ENCODE data around the gene AMBRA1.

AMBRA1 gene

DNA sequence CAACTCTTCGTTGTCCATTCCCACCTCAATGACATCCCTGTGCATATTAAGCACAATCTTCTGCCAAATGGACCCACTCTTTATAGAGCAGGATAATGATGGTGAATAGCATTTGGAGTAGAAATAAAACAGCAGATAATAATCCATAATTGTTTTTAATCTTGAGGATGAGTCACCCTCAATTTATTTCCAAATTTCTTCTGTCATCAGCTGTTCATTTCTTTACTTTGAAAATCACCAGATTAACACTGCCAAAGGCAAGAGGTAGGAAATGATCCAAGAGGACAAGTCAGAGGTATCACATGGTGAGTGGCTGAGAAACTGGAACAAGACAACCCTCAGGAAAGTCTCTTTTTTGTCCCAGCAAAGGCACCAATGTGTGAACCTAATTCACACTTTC, 7.3 kb upstream of the AMBRA1 start:
- Histone ChIP-seq H2BK15ac (replicated peaks; ENCODE audit: low read depth) (no peak overlapping the region), H3K56ac (ENCODE audit: low read length) (no peak overlapping the region), H3K36me3 (ENCODE audit: control insufficient read depth, insufficient read depth, low read length) (no peaks in the 10 kb centered on the region), H3K18ac (ENCODE audit: low read length) (no peak overlapping the region), H2BK120ac (ENCODE audit: low read depth, low read length) (no peak overlapping the region), H2AK5ac (ENCODE audit: low read length) (no peak overlapping the region), H3K79me1 (ENCODE audit: low read length) (no peaks in the 10 kb centered on the region), H3K79me2 (ENCODE audit: control insufficient read depth, insufficient read depth, low read length) (no peaks in the 10 kb centered on the region), H2BK5ac (ENCODE audit: low read length) (no peak overlapping the region), H4K8ac (ENCODE audit: low read depth, low read length) (no peak overlapping the region), H4K5ac (ENCODE audit: low read length) (no peak overlapping the region), H3K23ac (ENCODE audit: low read length) (no peak overlapping the region), H3K27ac (ENCODE audit: low read depth, low read length) (no peak overlapping the region), H3K9ac (ENCODE audit: low read length) (no peak overlapping the region), H3K4me2 (ENCODE audit: low read length) (no peak overlapping the region), H3K4me1 (ENCODE audit: control insufficient read depth, low read depth, low read length) (no peaks in the 10 kb centered on the region), H3K27me3 (ENCODE audit: insufficient read depth, low read length, poor library complexity) (no peaks in the 10 kb centered on the region), H3K4me3 (ENCODE audit: low read length) (no peak overlapping the region), H3K4ac (ENCODE audit: low read depth, low read length) (no peak overlapping the region)
- DNase-seq = no peak
- WGBS (ENCODE audit: extremely low coverage, insufficient coverage, low lambda C conversion rate) = no CpG with 5 or more reads among the region's 1 CpG

DNA sequence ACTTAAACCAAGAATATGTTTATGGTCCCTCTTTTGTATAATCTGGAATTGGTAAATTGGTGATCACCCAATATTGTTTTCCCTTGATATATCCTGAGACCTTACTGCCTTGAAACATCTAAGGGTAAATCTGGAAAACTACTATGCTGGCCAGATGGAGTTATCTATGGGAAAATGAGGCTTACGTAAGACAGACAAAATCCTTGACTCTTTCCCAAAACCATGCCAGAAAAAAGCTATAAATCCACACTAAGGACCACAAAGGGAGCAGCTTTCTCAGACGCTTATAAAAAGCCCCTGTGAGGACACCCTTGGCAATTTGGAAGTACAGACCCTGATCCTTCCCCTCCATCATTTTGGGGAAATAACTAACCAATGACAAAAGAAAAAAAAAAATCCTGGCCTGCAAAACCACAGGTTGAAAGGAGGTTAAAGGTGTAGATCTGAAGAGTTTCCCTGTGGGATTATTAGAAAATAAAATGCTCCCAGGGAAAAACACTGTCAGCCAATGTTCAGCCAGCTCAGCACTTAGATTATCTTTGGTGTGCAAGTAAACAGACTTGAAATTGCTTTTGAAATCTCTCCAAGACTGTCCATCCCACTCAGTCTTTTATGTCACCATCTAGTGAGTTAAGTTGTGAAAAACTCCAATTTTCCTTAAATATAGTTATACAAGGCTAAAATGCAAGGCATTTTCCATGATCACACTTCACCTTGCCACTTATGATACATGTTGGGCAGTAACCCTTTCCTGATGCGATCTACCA, 6.6 kb upstream of the AMBRA1 start:
- no CpG with 5 or more reads among the region's 3 CpGs for WGBS (ENCODE audit: extremely low coverage, insufficient coverage, low lambda C conversion rate)
- Histone ChIP-seq H3K27ac (ENCODE audit: low read depth, low read length) (no peak overlapping the region), H3K36me3 (ENCODE audit: control insufficient read depth, insufficient read depth, low read length) (no peaks in the 10 kb centered on the region), H4K8ac (ENCODE audit: low read depth, low read length) (no peak overlapping the region), H3K56ac (ENCODE audit: low read length) (no peak overlapping the region), H2BK5ac (ENCODE audit: low read length) (no peak overlapping the region), H3K4me2 (ENCODE audit: low read length) (no peak overlapping the region), H3K27me3 (ENCODE audit: insufficient read depth, low read length, poor library complexity) (no peaks in the 10 kb centered on the region), H3K4ac (ENCODE audit: low read depth, low read length) (no peak overlapping the region), H2BK15ac (replicated peaks; ENCODE audit: low read depth) (no peak overlapping the region), H3K4me3 (ENCODE audit: low read length) (no peak overlapping the region), H3K79me1 (ENCODE audit: low read length) (no peaks in the 10 kb centered on the region), H4K5ac (ENCODE audit: low read length) (no peak overlapping the region), H3K18ac (ENCODE audit: low read length) (no peak overlapping the region), H2AK5ac (ENCODE audit: low read length) (no peak overlapping the region), H3K9ac (ENCODE audit: low read length) (no peak overlapping the region), H3K4me1 (ENCODE audit: control insufficient read depth, low read depth, low read length) (no peaks in the 10 kb centered on the region), H3K23ac (ENCODE audit: low read length) (no peak overlapping the region), H3K79me2 (ENCODE audit: control insufficient read depth, insufficient read depth, low read length) (no peaks in the 10 kb centered on the region), H2BK120ac (ENCODE audit: low read depth, low read length) (no peak overlapping the region)
- DNase-seq = no peak

DNA sequence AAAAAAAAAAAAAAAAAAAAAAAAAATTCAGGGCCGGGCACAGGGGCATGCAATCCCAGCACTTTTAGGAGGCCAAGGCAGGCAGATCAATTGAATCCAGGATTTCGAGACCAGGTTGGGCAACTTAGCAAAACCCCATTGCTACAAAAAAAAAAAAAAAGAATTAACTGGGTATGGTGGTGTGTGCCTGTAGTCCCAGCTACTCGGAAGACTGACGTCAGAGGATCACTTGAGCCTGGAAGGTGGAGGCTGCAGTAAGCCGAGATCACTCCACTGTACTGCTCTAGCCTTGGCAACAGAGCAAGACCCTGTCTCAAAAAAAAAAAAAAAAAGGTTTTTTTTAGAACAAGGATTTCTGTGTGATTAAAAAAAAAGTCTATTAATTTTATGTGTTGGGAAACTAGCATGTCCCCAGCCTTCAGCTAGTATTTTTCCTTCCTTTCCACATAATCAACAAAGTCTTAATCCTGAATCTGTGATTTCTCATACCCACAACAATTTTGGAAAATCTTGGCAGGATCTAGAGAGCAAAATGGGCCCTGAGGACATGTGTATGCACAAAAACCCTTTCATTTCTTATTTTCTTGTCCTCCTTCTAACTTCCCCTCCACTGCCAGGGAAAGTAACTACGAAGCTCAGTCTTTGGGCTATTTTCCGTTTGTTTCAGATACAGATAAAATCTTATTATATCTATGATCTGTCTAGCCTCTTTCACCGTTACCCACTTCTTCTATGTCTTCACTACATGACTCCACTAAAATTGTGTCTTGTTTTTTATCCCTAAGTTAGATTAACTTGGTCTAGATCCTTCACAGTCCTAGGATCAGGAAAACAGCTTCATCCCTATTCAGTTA, 5.7 kb upstream of the AMBRA1 start:
- H3K4me3 ChIP-seq (ENCODE audit: low read length) = no peak overlapping the region
- H2AK5ac ChIP-seq (ENCODE audit: low read length) = no peak overlapping the region
- DNase-seq = no peak
- no peaks in the 10 kb centered on the region for H3K27me3 ChIP-seq (ENCODE audit: insufficient read depth, low read length, poor library complexity)
- no peaks in the 10 kb centered on the region for H3K79me2 ChIP-seq (ENCODE audit: control insufficient read depth, insufficient read depth, low read length)
- no peak overlapping the region for H3K4ac ChIP-seq (ENCODE audit: low read depth, low read length)
- no peaks in the 10 kb centered on the region for H3K79me1 ChIP-seq (ENCODE audit: low read length)
- H2BK15ac ChIP-seq (replicated peaks; ENCODE audit: low read depth) = no peak overlapping the region
- H3K18ac ChIP-seq (ENCODE audit: low read length) = no peak overlapping the region
- H3K9ac ChIP-seq (ENCODE audit: low read length) = no peak overlapping the region
- no peak overlapping the region for H3K4me2 ChIP-seq (ENCODE audit: low read length)
- H3K4me1 ChIP-seq (ENCODE audit: control insufficient read depth, low read depth, low read length) = no peaks in the 10 kb centered on the region
- H3K27ac ChIP-seq (ENCODE audit: low read depth, low read length) = no peak overlapping the region
- no peak overlapping the region for H2BK5ac ChIP-seq (ENCODE audit: low read length)
- no peak overlapping the region for H4K8ac ChIP-seq (ENCODE audit: low read depth, low read length)
- no CpG with 5 or more reads among the region's 8 CpGs for WGBS (ENCODE audit: extremely low coverage, insufficient coverage, low lambda C conversion rate)
- H4K5ac ChIP-seq (ENCODE audit: low read length) = no peak overlapping the region
- no peak overlapping the region for H3K23ac ChIP-seq (ENCODE audit: low read length)
- no peak overlapping the region for H3K56ac ChIP-seq (ENCODE audit: low read length)
- no peaks in the 10 kb centered on the region for H3K36me3 ChIP-seq (ENCODE audit: control insufficient read depth, insufficient read depth, low read length)
- no peak overlapping the region for H2BK120ac ChIP-seq (ENCODE audit: low read depth, low read length)

DNA sequence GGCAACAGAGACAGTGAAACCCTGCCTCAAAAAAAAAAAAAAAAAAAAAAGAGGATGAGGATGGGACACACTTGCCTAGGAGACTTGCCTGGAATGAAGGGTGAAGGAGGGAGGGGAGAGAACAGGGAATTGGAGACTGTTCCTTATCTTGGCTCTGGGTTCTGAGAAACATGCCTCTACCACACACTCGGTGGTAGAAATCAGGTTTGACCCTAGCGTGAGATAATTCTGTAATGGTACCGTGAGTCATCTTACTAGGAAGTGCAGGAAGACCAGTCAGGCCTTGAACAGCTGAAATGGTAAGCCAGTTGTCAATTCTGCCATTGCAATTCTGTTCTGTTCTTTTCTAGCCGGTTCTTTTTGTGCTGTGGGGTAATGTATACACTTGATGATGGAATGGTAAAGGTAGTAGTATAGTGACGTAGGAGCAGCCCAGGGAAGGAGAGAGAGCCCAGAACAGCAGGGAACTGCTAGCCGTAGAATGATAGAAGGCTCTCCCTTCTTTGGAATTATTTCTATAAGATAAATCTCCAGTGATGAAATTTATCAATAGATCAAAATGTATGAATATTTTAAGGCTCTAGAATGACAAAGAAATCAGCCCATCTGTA, 3.9 kb upstream of the AMBRA1 start:
- H3K4ac ChIP-seq (ENCODE audit: low read depth, low read length) = no peak overlapping the region
- H2BK15ac ChIP-seq (replicated peaks; ENCODE audit: low read depth) = no peak overlapping the region
- DNase-seq = peak; percentile 18
- no peak overlapping the region for H2AK5ac ChIP-seq (ENCODE audit: low read length)
- H3K79me1 ChIP-seq (ENCODE audit: low read length) = peaks cover 4% of the 10 kb centered on the region
- H3K23ac ChIP-seq (ENCODE audit: low read length) = no peak overlapping the region
- H3K4me3 ChIP-seq (ENCODE audit: low read length) = no peak overlapping the region
- no CpG with 5 or more reads among the region's 6 CpGs for WGBS (ENCODE audit: extremely low coverage, insufficient coverage, low lambda C conversion rate)
- H3K9ac ChIP-seq (ENCODE audit: low read length) = no peak overlapping the region
- H3K27ac ChIP-seq (ENCODE audit: low read depth, low read length) = no peak overlapping the region
- peaks cover 10% of the 10 kb centered on the region for H3K79me2 ChIP-seq (ENCODE audit: control insufficient read depth, insufficient read depth, low read length)
- no peak overlapping the region for H2BK120ac ChIP-seq (ENCODE audit: low read depth, low read length)
- H2BK5ac ChIP-seq (ENCODE audit: low read length) = no peak overlapping the region
- no peaks in the 10 kb centered on the region for H3K27me3 ChIP-seq (ENCODE audit: insufficient read depth, low read length, poor library complexity)
- H4K8ac ChIP-seq (ENCODE audit: low read depth, low read length) = no peak overlapping the region
- no peak overlapping the region for H3K56ac ChIP-seq (ENCODE audit: low read length)
- no peak overlapping the region for H3K18ac ChIP-seq (ENCODE audit: low read length)
- H3K36me3 ChIP-seq (ENCODE audit: control insufficient read depth, insufficient read depth, low read length) = no peaks in the 10 kb centered on the region
- no peak overlapping the region for H4K5ac ChIP-seq (ENCODE audit: low read length)
- H3K4me2 ChIP-seq (ENCODE audit: low read length) = no peak overlapping the region
- peaks cover 2% of the 10 kb centered on the region for H3K4me1 ChIP-seq (ENCODE audit: control insufficient read depth, low read depth, low read length)

DNA sequence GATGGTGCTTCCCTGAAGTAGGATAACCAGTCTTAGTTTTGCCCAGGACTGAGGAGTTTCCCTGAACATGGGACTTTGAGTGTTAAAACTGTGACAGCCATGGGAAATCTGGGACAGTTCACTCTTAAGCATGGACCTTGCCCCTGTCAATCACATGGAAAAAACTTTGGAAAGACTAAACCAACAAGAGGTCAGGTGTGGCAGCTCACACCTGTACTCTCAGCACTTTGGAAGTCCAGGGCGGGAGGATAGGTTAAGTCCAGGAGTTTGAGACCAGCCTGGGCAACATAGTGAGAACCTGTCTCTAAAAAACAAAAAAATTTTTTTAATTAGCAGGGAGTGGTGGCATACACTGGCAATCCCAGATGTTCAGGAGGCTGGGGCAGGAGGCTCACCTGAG, 3.3 kb upstream of the AMBRA1 start:
- Histone ChIP-seq H4K8ac (ENCODE audit: low read depth, low read length) (no peak overlapping the region), H3K4me3 (ENCODE audit: low read length) (no peak overlapping the region), H3K56ac (ENCODE audit: low read length) (no peak overlapping the region), H2BK15ac (replicated peaks; ENCODE audit: low read depth) (no peak overlapping the region), H3K27me3 (ENCODE audit: insufficient read depth, low read length, poor library complexity) (no peaks in the 10 kb centered on the region), H3K9ac (ENCODE audit: low read length) (no peak overlapping the region), H3K27ac (ENCODE audit: low read depth, low read length) (no peak overlapping the region), H2BK120ac (ENCODE audit: low read depth, low read length) (no peak overlapping the region), H2BK5ac (ENCODE audit: low read length) (no peak overlapping the region), H3K79me1 (ENCODE audit: low read length) (peaks cover 4% of the 10 kb centered on the region), H3K4ac (ENCODE audit: low read depth, low read length) (no peak overlapping the region), H3K36me3 (ENCODE audit: control insufficient read depth, insufficient read depth, low read length) (no peaks in the 10 kb centered on the region), H3K18ac (ENCODE audit: low read length) (no peak overlapping the region), H3K4me1 (ENCODE audit: control insufficient read depth, low read depth, low read length) (peaks cover 2% of the 10 kb centered on the region), H4K5ac (ENCODE audit: low read length) (no peak overlapping the region), H3K4me2 (ENCODE audit: low read length) (no peak overlapping the region), H2AK5ac (ENCODE audit: low read length) (no peak overlapping the region), H3K79me2 (ENCODE audit: control insufficient read depth, insufficient read depth, low read length) (peaks cover 16% of the 10 kb centered on the region), H3K23ac (ENCODE audit: low read length) (no peak overlapping the region)
- WGBS (ENCODE audit: extremely low coverage, insufficient coverage, low lambda C conversion rate) = no CpG with 5 or more reads among the region's 1 CpG
- no peak for DNase-seq
